H1 (cell line): ENCODE data around the gene GP1BB. TPM values are rescaled to one million over a fixed set of nuclear protein-coding genes. Genes with fewer than 3 reads are reported as not detected.

Experiments
- CTCF ChIA-PET: fragments of 300-600 bp; sonication (Branson Sonifier 250); formaldehyde crosslinking; loops from one replicate; lab custom pipeline; 2021; ENCODE audit not compliant: partially characterized antibody; lab: Charles Lee
- POLR2A ChIA-PET: fragments of 300-600 bp; sonication (Branson Sonifier 250); formaldehyde crosslinking; loops from one replicate; lab custom pipeline; 2021; ENCODE audit warnings: inconsistent platforms; ENCODE audit not compliant: partially characterized antibody; lab: Charles Lee
- DNase-seq, 2 experiments: peaks; one replicate each; pipeline versions ENCODE4 v3.0.0 to v3.0.0-alpha.2; 2010 to 2022; ENCODE audit warnings: low spot score in 2 of 2, low read depth in 1 of 2, mixed read lengths in 1 of 2
- FAIRE-seq: peaks from 2 replicates; lab custom pipeline; 2011; peaks lifted over from hg19 to GRCh38; lab: Jason Lieb, UNC
- H2AFZ ChIP-seq: 2 replicates; pipeline ENCODE4 v1.8.1; 2012; ENCODE audit warnings: low read length, inconsistent platforms
- H2AK5ac ChIP-seq: 2 replicates; pipeline ENCODE4 v1.6.1; 2013; ENCODE audit warnings: low read depth, low read length
- H2BK120ac ChIP-seq: replicated peaks from 2 replicates; pipeline ENCODE3; 2013; ENCODE audit warnings: low read depth, low read length, inconsistent platforms
- H2BK12ac ChIP-seq: 2 replicates; pipeline ENCODE4 v1.6.1; 2013; ENCODE audit warnings: low read depth, low read length
- H2BK15ac ChIP-seq: 2 replicates; pipeline ENCODE4 v1.6.1; 2013; ENCODE audit warnings: low read length
- H2BK20ac ChIP-seq: 2 replicates; pipeline ENCODE4 v1.6.1; 2013; ENCODE audit warnings: low read length
- H2BK5ac ChIP-seq: 2 replicates; pipeline ENCODE4 v1.6.1; 2013; ENCODE audit warnings: low read depth, low read length
- H3K14ac ChIP-seq: 2 replicates; pipeline ENCODE4 v1.6.1; 2013; ENCODE audit warnings: inconsistent platforms; ENCODE audit not compliant: insufficient read length
- H3K18ac ChIP-seq: 2 replicates; pipeline ENCODE4 v1.6.1; 2013; ENCODE audit warnings: low read length; ENCODE audit errors: extremely low read depth
- H3K23ac ChIP-seq: 2 replicates; pipeline ENCODE4 v1.6.1; 2013; ENCODE audit warnings: inconsistent platforms; ENCODE audit not compliant: insufficient read length
- H3K23me2 ChIP-seq: 2 replicates; pipeline ENCODE4 v1.6.1; 2013; ENCODE audit warnings: low read depth, low read length
- H3K27ac ChIP-seq: 2 replicates; pipeline ENCODE4 v1.6.1; 2011; ENCODE audit warnings: low read depth, low read length, inconsistent platforms
- H3K27me3 ChIP-seq, 4 experiments: replicated peaks in 1 of 4; 1 replicate in 1 of 4; 2 replicates in 3 of 4; pipeline versions ENCODE4 v1.6.1 to v1.8.1; 2011 to 2013; ENCODE audit warnings: low read length in 3 of 4, mild to moderate bottlenecking in 3 of 4, inconsistent platforms in 2 of 4, mixed read lengths in 2 of 4, moderate library complexity in 1 of 4; ENCODE audit not compliant: control insufficient read depth in 3 of 4, insufficient read depth in 3 of 4; ENCODE audit errors: extremely low read depth in 1 of 4
- H3K36me3 ChIP-seq, 4 experiments: 2 replicates each; pipeline versions ENCODE4 v1.6.1 to v1.8.1; 2011 to 2013; ENCODE audit warnings: mild to moderate bottlenecking in 4 of 4, low read length in 3 of 4, moderate library complexity in 2 of 4, control low read depth in 1 of 4, inconsistent platforms in 1 of 4; ENCODE audit not compliant: insufficient read depth in 4 of 4, control insufficient read depth in 2 of 4
- H3K4ac ChIP-seq: replicated peaks from 2 replicates; pipeline ENCODE3; 2013; ENCODE audit warnings: low read length, low read depth, mixed read lengths, inconsistent platforms; ENCODE audit not compliant: insufficient read length
- H3K4me1 ChIP-seq, 4 experiments: replicated peaks in 1 of 4; 1 replicate in 1 of 4; 2 replicates in 3 of 4; pipeline versions ENCODE4 v1.6.1 to v1.8.1; 2011 to 2013; ENCODE audit warnings: low read length in 3 of 4, inconsistent platforms in 2 of 4, mixed read lengths in 1 of 4; ENCODE audit not compliant: insufficient read depth in 4 of 4, control insufficient read depth in 3 of 4
- H3K4me2 ChIP-seq, 2 experiments: 2 replicates each; pipeline versions ENCODE4 v1.6.1 to v1.8.1; 2011 to 2013; ENCODE audit warnings: low read depth in 2 of 2, low read length in 2 of 2, control low read depth in 1 of 2, inconsistent platforms in 1 of 2, mild to moderate bottlenecking in 1 of 2; ENCODE audit not compliant: insufficient read depth in 1 of 2
- H3K4me3 ChIP-seq, 4 experiments: fragments of 200-600, 300-600 bp in 1 of 4; sonication (generic), shearing (Covaris generic), sonication (Bioruptor Twin) in 1 of 4; 2 replicates each; pipeline versions ENCODE4 v1.5.1 to v1.8.1; 2011 to 2016; ENCODE audit warnings: low read length in 4 of 4, low read depth in 3 of 4, control low read depth in 2 of 4, inconsistent platforms in 2 of 4, mild to moderate bottlenecking in 2 of 4, mixed read lengths in 1 of 4, moderate library complexity in 1 of 4; ENCODE audit not compliant: insufficient read depth in 2 of 4; ENCODE audit errors: extremely low read depth in 1 of 4
- H3K56ac ChIP-seq: replicated peaks from 2 replicates; pipeline ENCODE3; 2013; ENCODE audit warnings: low read depth, mild to moderate bottlenecking, mixed read lengths, low read length, inconsistent platforms; ENCODE audit not compliant: insufficient read length
- H3K79me1 ChIP-seq: 2 replicates; pipeline ENCODE4 v1.6.1; 2013; ENCODE audit warnings: low read depth, low read length, control low read depth
- H3K79me2 ChIP-seq, 2 experiments: 2 replicates each; pipeline versions ENCODE4 v1.6.1 to v1.8.1; 2012 to 2013; ENCODE audit warnings: low read length in 2 of 2, mild to moderate bottlenecking in 2 of 2, inconsistent platforms in 1 of 2; ENCODE audit not compliant: insufficient read depth in 2 of 2, control insufficient read depth in 1 of 2
- H3K9ac ChIP-seq, 4 experiments: replicated peaks in 1 of 4; 1 replicate in 1 of 4; 2 replicates in 3 of 4; pipeline versions ENCODE4 v1.6.1 to v1.8.1; 2011 to 2013; ENCODE audit warnings: low read depth in 3 of 4, low read length in 3 of 4, control low read depth in 2 of 4, mild to moderate bottlenecking in 2 of 4, moderate library complexity in 2 of 4, inconsistent platforms in 1 of 4; ENCODE audit errors: extremely low read depth in 1 of 4
- H3K9me3 ChIP-seq, 2 experiments: 2 replicates each; pipeline versions ENCODE4 v1.6.1 to v1.8.1; 2012 to 2013; ENCODE audit warnings: mild to moderate bottlenecking in 2 of 2, moderate library complexity in 2 of 2, control low read depth in 1 of 2, inconsistent platforms in 1 of 2, low read depth in 1 of 2, low read length in 1 of 2, mixed read lengths in 1 of 2; ENCODE audit not compliant: insufficient read depth in 2 of 2
- H4K20me1 ChIP-seq, 2 experiments: replicated peaks in 1 of 2; 2 replicates each; pipeline versions ENCODE3 to v1.8.1; 2011 to 2013; ENCODE audit warnings: inconsistent platforms in 2 of 2, low read length in 2 of 2, mild to moderate bottlenecking in 1 of 2; ENCODE audit not compliant: insufficient read depth in 2 of 2, control insufficient read depth in 1 of 2
- H4K5ac ChIP-seq: 2 replicates; pipeline ENCODE4 v1.6.1; 2013; ENCODE audit warnings: low read length, low read depth, mixed read lengths, inconsistent platforms; ENCODE audit not compliant: insufficient read length
- H4K8ac ChIP-seq: 2 replicates; pipeline ENCODE4 v1.8.0; 2013; ENCODE audit warnings: mild to moderate bottlenecking, moderate library complexity, low read length, inconsistent platforms; ENCODE audit not compliant: insufficient read depth; ENCODE audit errors: extremely low read depth
- H4K91ac ChIP-seq: replicated peaks from 2 replicates; pipeline ENCODE3; 2013; ENCODE audit warnings: low read length, mixed read lengths, inconsistent platforms; ENCODE audit not compliant: insufficient read length
- TBP ChIP-seq: IDR thresholded peaks from 2 replicates; pipeline ENCODE4 v1.6.1; 2011; ENCODE audit warnings: low read depth, low read length, improper control_type of control experiment
- TEAD4 ChIP-seq: IDR thresholded peaks from 2 replicates; pipeline ENCODE4 v1.6.1; 2012; ENCODE audit warnings: low read depth, low read length, inconsistent platforms, mixed read lengths
- WGBS, 2 experiments: shearing (Covaris generic) in 1 of 2; methylation state at CpG; one replicate each; pipeline versions ENCODE4 v1.1.6 to v1.1.7; 2013 to 2015; ENCODE audit warnings: low lambda C conversion rate in 2 of 2, mixed read lengths in 2 of 2, inconsistent platforms in 1 of 2, low coverage in 1 of 2, missing lambda C conversion rate in 1 of 2; ENCODE audit not compliant: insufficient replicate concordance in 2 of 2, insufficient coverage in 1 of 2, insufficient read length in 1 of 2; ENCODE audit errors: extremely low coverage in 1 of 2, missing lambda C conversion rate in 1 of 2; 5-methylcytosine and 5-hydroxymethylcytosine counted together
- polyA plus RNA-seq, 7 experiments: library from polyadenylated mRNA; depleted of rRNA in 3 of 7; stranded (reverse) in 5 of 7; unstranded in 2 of 7; fragments of >200 nt in 5 of 7; fragments of 200-250 nt in 2 of 7; gene quantifications; 1 replicate in 5 of 7; 2 replicates in 1 of 7; 4 replicates in 1 of 7; pipeline versions ENCODE4 v1.2.1 to v1.2.3, GENCODE V29; 2011 to 2013; ENCODE audit warnings: missing spikeins in 2 of 7, mixed read lengths in 2 of 7
- total RNA-seq: library from RNA; stranded (reverse); fragmentation: NEBNext Ultra II Directional; extraction: Animal tissue kit (Norgen Biotek cat#: 25700); gene quantifications from 2 replicates; pipeline ENCODE4 v1.2.1, GENCODE V29; 2021

Gene GP1BB
- total and polyA plus RNA-seq, 2 of the 8 experiments (the other 6 are each of a cell fraction or from before 2014, with no cell fraction given) = 0.36 TPM; not detected in 1

DNA sequence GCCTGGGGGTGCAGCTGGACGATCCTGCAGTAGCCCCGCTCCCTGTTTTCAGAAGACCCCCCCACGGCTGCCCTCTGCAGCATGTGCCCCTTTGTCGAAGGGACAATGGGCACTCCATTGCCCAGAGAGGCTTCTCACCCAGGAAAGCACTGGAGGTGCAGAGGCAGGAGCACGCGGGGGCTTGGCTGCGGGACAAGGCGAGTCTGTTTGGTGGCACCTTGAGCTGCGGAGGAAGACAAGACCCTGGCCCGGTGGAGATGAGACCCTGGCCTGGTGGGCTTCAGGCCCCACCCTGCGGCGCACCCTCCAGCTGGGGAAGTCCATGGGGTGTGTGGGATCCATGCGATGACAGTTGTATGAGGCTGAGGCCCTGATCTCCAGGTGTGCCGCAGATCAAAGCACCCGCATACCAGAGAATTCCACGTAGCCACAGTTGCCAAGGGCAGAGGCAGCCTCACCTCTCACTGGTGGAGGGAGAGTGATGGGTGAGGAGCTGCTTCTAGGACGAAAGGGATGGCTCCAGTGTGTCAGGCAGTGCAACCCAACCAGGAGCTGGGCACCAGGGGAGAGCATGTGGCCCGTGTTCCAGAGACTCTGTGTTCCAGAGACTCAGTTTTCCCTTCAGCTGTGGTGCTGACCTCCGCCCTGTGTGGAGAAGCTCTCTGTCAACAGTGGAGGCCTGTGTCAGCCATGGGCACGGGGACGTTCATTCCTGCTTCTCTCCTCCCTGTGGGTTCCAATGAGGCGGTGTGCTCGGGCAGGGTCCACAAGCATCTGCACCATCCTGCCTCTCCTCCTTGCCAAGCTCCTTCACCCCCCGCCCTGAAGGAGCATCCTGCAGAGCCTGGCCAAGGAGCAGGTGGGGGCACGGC, 47.2 kb downstream of the GP1BB start:
- Histone ChIP-seq H2AK5ac (no peak overlapping the region), H3K23ac (no peak overlapping the region), H3K9ac (no peak overlapping the region), H4K20me1 (peaks cover 3 to 4% of the 10 kb centered on the region in 2 experiments), H2BK20ac (no peak overlapping the region), H2BK5ac (no peak overlapping the region), H3K4me3 (no peak overlapping the region), H3K79me2 (no peaks in the 10 kb centered on the region), H3K4me2 (no peak overlapping the region), H3K56ac (no peak overlapping the region), H2BK15ac (no peak overlapping the region), H3K27me3 (peaks cover 41 to 57% (median 55%) of the 10 kb centered on the region in 4 experiments), H3K9me3 (no peaks in the 10 kb centered on the region), H3K14ac (no peak overlapping the region), H3K79me1 (no peaks in the 10 kb centered on the region), H3K4ac (no peak overlapping the region), H3K36me3 (peaks cover 0 to 3% (median 0%) of the 10 kb centered on the region in 4 experiments; a peak in 1 of 8 replicates), H2AFZ (no peak overlapping the region), H4K5ac (no peak overlapping the region), H3K4me1 (peaks cover 0 to 15% (median 7%) of the 10 kb centered on the region in 4 experiments; a peak in 6 of 7 replicates), H3K18ac (no peak overlapping the region), H2BK120ac (no peak overlapping the region), H2BK12ac (peak overlapping the region; percentile 60; the same call in 1 of the 2 replicates), H4K91ac (no peak overlapping the region), H4K8ac (no peak overlapping the region), H3K27ac (no peak overlapping the region), H3K23me2 (peaks cover under 1% of the 10 kb centered on the region; the same call in 1 of the 2 replicates)
- TF ChIP-seq TBP (no peak), TEAD4 (0 out of 2 replicates have a peak, but pooled peaks have one; percentile 8)
- no peak for FAIRE-seq
- 82% methylated on average over 25 of the region's 25 CpGs; no CpG with 5 or more reads in 1 of the 2 experiments for WGBS, 2 experiments
- POLR2A ChIA-PET = interaction anchor here (1.5 kb wide), 1 partner anchor 9 kb away, joined by 5 read pairs; no protein-coding TSS in a partner anchor
- no peak for DNase-seq
- CTCF ChIA-PET = interaction anchor here (0.7 to 3.2 kb wide), 19 partner anchors 9 to 177 kb away, joined by 3 to 23 read pairs (median 4); partner anchors contain the start of gene GP1BB
